ENCODE data around the gene TRAIP.
"Not testable (repeated sequence)": the region's sequence is repeated elsewhere in the genome, so short reads cannot be mapped to it uniquely, and the experiment has no call there.

The TRAIP gene

DNA sequence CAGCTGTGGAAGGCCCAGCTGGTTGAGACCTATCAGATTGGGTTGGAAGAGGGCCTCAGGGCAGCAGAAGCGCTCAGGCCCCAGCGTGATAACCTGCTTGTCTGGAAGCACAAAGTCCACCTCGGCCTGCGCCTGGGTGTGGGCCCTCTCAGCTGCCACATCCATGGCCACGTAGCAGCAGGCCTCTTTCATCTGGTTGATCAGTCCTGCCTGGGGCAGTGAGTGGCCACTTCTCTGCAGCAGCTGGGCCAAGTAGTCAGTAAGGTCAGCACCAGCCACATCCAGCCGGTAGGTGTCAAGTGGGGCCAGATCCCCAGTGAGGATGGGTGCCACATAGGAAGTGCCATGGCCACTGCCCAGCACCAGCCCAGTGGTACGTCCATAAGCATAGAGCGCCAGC is 17.3 kb upstream of the TRAIP start:
- DNase-seq: no peak

DNA sequence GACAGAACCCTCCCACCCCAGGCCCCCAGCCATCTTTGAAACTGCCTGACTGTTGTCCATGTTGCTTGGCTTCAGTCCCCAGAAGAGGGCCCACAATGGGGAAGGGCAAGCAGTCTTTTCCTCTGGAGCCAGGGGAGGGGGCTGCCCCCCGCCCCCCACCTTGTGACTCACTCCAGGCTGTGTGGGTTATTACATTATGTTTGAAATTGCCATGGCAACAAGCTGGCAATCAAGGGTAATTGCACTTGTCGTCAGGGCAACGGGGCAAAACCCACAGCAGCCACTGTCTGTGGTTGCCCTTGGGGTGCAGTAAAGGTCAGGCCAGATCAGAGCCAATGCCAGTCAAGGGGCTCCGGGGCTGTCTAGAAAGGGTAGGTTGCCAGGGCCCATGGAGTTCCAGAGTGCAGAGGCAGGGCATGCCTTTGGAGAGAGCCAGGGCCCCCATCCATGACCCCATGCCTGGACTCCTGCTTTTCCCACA is 16.5 kb upstream of the TRAIP start:
- DNase-seq: no peak

DNA sequence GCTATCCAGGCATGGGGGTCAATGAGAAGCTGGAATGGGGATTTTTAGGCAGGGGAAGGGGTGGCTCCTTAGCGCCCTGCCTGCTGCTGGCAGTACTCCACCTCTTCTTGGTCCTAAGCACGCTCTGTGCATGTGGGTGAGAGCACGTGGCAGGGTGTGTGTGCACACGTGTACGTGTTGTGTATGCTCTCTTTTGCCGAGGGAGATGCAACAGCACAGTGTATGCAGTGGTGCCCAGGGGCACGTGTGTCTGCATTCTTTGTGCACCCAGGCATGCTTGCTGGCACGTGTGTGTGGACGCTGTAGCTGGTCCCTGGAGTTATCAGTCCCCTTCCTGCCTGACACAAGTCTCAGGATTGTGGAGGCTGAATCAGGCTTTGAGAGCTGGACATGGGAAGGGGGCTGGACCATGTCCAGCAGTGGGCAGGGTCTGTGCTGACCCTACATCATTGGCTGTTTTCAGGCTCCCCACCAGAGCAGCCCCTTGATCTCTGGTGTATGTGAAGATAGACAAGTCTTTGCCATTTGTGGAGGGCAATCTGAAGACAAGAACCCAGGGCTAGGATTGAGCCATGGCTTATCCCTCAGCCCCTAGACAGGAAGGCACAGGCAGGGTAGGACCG is 15.3 kb upstream of the TRAIP start:
- DNase-seq: no peak

DNA sequence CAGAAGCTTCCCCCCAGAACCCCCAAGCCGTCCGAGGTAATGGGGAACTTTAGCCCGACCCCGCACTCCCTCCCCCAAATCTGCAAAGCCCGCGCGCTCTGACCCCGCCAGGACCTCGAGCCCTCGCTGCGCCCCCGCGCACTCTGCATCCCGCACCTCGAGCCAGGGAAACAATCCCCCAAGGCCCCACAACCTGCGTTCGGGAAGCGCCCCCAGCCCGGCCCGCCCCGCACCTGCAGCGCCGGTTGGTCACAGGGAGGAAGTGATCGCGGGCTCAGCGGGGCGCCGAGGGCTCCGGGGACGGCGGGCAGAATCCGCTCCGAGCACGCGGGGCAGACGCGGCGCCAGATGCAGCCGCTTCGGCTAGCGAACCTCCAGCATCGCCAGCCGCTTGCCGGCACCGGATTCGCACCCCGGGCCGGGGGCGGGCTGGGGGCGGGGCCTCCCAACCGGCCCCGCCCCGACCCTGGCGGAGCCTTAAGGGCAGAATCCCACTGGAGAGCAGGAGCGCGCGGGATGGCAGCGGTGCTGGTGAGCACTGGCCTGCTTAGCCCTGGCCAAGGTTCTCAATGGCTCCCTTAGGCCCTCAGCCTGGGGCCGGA is 13.3 kb upstream of the TRAIP start, which contains the start of gene CAMKV:
Gene CAMKV (minus strand): TSS at position 382 of the 602 bp plus-strand sequence. CDS start 7,518 bp downstream, outside the sequence.
- DNase-seq: peak in 1 of 5 donors; percentile 20

DNA sequence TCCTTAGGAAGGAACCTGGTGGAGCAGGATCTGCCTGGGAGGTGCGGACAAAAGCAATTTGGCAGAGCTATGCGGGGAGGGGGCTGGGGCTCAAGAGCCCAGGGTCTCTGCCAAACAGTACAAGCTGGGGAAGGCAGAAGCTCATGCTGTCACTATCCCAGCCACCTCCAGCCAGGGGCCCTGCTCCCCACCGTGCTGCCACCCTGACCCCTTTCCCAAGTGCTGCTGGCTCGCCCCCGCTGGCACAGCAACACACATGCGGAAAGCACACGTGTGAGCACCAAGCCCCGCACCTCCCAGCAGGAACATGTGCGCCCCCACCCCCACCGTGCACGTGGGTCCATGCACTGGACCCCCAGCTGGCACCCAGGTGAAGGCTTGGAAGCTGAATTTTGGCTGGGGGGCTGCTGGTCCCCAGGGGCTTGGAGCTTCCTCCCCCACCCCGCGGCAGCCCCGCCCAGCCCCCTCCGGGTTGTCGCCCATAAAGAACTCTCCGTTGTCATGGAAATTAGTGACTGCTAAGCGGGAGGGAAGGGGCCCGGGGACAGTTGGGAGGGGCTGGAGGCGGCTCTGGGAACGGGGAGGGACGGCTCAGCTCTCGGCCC is 12.6 kb upstream of the TRAIP start:
- DNase-seq: no peak

DNA sequence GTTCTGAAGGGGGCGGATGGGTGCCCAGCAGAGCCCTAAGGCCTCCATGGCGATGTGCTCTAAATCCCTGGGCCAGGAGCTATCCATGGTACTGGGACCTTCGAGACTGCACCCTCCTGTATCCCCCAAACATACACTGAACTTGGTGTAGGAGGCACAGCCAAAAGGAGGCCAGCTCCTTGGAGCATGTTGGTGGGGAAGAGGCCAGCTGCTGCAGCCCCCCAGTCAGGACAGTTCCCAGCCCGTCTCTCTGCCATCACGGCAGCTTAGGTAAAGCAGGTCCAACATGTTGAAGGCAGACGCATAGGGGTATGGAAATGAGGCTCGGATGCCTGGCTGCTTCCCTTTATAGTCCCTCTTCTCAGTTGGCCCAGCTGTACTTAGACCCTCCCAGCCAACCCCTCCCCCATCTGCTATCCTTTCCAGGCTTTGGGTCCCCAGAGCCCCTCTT is 11.5 kb upstream of the TRAIP start:
- DNase-seq: no peak

DNA sequence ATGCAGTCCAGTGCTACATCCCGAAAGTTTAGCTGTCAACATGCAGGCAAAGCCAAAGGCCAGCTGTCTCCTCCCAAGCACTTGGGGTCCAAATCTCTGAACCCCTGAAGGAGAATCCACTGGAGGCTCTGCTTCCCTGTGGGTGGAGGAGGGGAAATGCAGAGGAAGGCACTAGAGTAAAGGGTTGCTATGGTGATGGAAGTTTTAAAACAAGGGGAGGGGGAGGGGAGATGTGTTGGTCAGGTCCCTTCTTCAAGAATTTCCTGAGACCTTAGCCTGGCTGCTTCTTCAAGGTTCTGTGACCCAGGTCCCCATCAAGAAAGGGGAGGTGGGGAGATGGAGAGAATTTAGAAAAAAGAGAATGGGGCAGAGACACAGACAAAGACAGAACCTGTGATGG is 11.0 kb upstream of the TRAIP start:
- no peak for DNase-seq

DNA sequence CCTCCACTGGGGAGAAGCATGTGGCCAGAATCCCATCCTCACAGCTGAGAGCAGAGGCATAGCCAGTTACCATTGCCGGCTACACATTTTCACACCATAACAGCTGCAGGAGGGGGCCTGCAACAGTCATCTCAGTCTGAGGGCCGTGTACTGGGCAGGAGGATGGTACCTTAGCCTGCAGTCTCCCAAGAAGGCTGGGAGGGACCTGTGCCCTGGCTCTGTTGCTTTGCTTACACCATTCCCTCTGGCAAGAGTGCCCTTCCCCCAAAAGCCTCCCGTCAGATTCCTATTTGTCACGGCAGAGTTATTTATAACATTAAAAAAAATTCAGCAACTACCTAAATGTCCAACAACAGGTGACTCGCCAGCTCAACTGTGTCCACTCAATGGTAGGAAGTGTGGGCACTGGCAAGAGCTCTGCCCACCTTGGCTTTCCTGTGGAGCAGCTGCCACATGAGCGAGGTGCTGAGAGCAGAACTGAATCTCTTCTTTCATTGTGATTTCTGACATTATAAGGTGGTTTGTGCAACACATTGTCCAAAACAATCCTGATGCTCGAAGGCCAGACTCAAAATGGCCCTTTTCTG is 8.9 kb upstream of the TRAIP start:
- no peak for DNase-seq

DNA sequence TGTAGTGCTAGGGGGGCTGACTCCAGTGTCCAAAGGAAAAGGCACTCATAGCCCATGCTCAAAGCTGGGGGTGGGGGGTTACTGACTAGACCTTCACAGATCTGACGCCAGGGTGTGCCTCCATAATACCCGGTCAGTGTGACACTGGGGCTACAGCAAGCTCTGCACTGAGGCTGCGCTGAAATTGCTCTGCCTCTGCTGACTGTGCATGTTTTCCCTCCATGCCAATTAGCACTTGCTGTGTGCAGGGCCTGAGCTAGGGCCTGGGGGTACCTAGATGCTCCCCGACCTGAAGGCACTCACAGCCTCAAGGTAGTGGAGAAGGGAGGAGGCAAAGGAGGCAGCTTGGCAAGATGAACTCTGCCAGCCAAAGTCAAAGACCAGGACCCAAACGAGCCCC is 8.1 kb upstream of the TRAIP start:
- DNase-seq: no peak

DNA sequence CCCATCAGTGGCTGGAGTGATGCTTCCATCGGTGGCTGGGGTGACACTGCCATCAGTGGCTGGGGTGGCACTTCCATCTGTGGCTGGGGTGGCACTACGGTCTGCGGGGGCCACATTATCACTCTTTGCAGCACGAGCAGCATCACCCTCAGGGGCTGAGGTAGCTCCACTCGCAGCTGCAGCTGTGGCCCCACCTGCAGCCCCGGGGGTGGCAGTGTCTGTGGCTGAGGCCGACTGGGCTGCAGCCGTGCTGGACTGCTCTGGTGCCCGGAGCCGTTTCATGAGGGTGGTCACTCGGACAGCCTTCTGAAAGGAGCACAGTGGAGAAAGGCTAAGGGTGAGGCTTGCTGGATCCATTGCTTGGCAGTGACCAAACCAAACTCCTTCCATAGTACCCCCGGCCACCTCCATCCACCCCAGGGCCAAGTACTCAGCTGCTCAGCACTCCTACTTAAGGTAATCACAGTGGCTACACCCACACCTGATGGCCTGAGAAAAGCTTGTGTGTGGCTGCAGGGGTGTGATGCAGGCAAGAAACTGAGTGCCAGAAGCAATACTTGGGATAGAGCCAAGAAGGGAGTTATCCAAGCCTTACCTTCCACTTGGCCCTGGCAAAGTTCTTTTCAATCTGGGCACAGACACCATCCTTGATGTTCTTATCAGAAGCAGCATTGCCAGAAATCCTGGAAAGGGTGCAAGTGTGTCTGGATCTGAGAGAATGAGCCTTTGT is 3.4 kb upstream of the TRAIP start:
- no peak for DNase-seq

DNA sequence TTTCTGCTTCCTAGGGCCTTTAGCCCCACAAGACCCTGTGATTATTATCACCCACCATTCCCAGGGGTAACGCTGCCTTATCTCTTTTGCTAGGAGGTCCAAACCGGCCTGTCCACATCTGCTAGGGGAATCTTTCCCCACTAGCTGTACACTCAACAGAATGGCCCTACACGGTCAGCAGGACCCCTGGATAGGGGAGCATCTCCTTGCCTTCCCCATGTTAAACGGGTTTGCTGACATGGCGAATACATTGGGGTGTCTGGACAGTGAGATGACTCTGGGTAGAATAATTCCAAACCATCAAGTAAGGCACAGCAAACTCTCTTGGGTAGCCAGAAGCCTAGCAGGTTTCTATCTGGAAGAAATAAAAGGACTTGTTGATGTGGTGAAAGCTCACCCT is 702 bp downstream of the TRAIP start:
- DNase-seq: no peak

DNA sequence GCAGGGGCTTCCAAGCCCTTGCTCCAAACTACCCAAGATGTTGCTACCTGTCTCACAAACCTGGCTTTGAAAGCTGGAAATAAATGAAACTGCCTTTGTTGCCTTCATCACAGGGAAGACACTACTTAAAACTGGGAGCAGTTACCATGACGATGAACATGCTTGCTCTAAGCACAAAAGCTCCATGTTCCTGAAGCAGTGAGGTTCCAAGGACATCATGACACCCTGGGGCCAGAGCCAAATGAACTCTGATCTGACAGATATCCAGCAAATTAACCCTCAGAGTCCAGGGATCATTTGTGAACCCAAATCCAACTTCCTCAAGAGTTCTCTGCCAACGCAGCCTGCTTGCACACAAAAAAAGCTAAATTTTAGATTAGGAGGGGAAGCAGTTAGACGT is 10.7 kb downstream of the TRAIP start:
- no peak for DNase-seq

DNA sequence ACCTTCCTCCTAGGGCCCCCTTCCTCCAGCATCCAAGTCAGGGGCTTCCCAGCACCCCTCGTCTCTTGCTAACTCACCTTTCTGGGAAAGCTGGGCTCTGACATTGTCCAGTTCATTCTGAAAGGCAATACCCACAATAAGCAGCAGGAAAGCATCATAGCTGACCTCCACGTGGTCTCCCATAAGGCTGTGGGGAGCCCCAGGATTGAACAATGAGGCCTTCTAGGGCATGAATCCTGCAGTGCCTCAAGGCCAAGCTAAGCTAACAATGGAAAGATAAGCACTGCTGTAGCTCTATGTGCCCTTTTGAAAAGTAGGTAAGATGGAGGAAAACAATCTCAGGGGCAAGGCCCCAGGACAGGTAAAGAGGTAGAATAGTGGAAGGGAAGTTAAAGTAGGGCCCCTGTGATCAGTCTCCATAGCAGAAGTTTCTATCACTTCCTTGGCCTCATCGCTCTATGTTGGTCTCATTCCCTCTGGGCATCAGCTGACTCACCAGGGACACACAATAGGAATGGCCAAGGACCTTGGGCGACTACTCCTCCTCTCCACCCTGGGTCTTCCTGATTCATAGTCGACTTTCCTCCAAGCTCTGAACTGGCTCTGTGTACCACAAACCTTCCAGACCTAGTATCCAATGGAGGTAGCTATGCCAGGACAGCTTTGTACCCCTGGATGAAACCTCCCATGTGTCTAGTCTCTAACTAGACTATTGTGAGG is 11.7 kb downstream of the TRAIP start:
- no peak for DNase-seq

DNA sequence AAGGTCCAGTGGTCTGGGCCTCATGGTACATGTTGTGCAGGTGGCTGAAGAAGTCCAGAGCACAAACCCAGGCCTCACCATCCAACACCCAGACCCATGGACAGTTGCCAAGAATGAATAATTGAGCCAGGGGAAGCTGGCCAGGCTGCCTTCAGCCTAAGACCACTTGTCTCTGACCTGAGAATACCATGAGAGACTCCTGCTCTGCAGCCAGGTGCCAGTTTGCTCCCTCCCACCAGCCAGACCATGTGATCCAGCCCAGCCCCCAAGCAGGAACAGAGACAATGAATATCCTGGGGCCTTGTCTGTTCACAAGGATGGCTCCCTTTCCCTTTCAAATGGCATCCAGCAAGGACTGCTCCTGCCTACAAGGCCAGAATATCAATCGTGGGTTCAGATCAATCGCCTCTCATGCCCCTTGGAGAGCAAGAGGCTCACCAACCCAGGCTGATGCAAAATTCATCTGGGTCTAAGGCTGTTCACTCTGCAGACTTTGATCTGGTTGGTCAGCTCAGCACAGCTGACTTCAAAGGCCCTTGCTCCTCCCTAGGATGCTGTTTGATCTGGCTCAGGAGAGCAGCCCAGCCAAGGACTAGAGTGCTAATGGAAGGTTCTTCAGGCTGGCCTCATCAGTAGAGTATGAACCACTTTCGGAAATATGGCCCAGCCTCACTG is 13.4 kb downstream of the TRAIP start:
- DNase-seq: no peak

DNA sequence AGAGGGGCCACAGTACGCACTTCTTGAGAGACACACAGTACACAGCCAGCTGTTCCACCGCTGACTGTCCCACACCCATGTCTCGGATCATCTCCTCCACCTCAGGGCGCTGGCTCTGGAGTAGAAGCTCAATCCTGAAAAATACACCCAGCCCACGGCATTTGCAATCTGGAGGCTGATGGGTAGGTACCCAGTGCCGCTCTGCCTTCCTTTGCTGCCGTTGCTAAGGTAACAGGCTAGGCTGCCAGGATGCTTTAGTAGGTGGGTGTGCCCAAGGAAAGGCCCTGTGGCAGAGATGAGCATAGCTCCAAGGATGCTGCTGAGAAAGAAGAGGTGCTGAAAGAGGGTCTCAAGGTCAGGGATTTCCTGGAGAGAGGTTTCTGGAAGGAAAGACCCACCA is 14.6 kb downstream of the TRAIP start:
- DNase-seq: no peak

DNA sequence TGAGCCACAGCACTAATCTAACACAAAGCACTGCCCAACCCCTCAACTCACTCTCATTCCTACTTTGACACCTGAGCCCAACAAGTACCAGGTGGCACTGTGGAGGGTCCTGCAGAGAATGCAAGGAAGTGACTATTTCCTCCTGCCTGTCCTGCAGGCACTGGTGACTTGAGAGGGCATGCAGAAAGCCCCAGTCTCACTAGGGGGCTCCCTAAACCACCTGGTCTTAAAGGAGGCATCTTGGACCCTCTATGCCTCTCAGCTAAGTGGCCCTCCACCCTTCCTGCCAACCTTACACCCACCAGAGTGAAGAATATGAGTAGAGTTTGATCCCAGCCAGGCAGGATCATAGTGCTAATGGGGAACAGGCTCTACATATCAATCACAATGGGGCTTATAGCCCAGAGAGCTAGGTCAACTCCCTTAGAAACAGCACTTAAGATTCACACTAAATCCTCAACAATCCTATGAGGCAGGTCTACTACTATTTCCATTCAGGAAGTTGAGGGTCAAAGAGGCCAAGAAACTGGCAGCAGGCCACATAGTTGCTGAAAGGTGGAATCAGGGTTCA is 15.2 kb downstream of the TRAIP start:
- no peak for DNase-seq

DNA sequence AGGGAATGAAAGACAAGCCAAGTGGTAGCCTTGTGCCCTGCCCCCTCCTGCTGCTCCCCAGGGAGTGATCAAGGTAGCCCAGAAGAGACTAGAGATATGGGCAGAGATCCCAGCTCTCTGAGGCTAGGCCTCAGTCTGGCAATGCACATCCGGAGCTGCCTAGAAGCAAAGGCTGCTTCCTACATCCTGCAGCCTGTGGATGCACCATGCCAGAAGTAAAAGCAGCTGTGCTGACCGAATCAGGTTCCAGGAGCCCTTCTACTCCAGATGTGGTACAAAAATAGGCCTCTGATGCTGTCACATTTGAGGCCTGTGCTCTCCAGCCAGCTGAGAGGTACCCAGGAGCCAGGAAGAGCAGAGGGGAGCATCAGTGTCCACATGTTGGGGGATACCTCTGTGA is 16.0 kb downstream of the TRAIP start:
- no peak for DNase-seq

DNA sequence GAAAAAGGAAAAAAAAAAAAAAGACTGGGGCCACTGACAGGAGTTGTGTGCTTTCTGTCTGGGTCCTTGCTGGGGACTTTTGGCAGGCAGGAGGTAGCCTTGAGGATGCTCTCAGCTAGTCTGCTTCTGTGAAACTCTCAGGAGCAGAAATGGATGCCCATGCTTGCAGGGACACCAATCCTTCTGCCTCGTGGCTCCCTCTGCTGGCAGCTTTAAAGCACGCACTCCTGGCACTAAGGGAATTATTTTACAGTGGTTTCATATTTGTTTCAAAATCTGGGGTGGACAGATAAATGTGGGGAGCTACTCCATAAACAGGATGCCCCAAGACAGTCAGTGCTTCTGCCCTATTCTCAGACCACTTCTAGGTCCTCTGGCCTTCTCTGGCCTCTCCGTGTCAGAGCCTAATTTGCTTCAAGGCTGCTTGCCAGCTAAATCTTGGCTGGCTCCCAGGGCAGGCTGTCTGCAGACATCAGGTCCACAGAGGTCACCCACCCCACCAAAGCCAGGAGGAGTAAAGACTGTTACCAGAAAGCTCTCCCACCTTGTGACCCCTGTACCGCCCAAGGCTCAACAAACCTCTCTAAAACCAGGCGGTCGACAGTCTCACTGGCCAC is 17.1 kb downstream of the TRAIP start:
- DNase-seq: peak; percentile 55 to 78 (median 70)

DNA sequence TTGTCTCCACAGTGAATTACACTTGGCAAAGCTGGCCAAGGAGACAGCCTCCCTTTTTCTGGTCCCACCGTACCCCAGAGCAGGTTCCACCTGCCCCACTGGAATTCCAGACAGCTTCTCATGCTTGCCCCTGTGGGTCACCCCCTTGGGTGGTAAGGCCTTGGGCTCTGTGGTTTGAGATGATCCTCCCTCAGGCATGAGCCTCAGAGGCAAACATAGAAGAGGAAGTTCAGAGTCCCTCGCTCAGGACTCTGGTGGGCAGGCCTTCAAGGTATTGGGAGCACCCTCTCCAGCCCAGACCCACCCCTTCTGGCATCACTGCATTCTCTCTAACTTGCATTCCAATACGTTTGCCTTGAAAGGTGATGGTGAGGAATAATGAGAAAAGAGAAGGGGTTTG is 25.0 kb downstream of the TRAIP start:
- no peak for DNase-seq

DNA sequence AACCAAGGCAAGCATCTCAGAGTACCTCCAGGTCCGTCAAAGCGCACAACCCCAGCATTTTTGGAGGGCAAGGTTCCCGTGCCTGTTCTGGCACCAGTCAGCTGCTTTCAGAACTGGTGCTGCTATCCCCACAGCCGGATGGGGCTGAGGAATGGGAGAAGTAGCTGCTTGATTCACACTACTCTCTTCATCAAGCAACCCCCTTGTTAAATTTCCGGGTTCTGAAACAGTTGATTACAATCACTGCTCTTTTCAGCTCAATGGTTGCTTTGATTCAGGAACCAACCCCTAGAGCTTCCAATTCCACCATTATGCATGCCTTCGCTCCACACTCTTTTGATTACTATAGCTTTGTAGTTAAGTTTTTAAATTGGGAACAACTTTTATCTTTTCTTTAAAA is 30.3 kb downstream of the TRAIP start:
- DNase-seq: no peak

DNA sequence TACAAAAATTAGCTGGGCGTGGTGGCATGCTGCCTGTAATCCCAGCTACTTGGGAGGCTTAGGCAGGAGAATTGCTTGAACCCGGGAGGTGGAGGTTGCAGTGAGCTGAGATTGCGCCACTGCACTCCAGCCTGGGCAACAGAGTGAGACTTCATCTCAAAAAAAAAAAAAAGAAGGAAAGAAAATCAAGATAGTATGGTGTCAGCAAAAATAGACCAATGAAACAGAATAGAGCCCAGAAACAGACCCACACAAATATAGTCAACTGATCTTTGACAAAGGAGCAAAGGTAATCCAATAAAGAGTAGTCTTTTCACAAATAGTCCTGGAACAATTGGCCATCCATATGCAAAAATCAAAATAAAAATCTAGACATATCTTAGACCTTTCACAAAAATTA is 33.2 kb downstream of the TRAIP start:
- DNase-seq: not testable (repeated sequence)
